CD4-positive, alpha-beta T cell treated with Interleukin-2 at 100 ng/mL for 4 hours (primary cell): ENCODE data around the gene NAA20.

Source experiments
- DNase-seq: peaks from one replicate; pipeline ENCODE4 v3.0.0-alpha.2; 2020; ENCODE audit warnings: low spot score

The NAA20 gene

GRCh38 chr20:20076297-20077065, 59.3 kb downstream of the NAA20 start:
- no peak for DNase-seq

DNA sequence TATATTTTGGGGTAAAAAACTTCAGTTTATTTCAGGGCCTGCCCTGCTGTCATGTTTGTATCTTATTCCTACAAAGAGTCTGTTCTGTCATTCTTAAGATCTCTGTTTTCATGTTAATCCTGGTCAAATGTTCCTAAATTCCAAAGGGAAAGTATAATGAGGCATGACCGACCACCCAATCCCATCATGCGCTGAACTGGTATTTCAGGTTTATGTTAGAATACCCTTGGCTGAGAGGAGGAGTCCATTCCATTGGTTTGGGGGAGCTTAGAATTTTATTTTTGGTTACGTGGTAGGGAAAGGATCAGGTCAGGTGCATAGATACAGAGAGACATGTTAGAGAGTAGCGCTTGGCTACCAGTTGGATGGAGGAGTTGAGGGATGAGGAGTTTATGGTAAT, 60.9 kb downstream of the NAA20 start:
- no peak for DNase-seq

GRCh38 chr20:20079102-20079784, 62.1 kb downstream of the NAA20 start:
- no peak for DNase-seq
